Activated CD8-positive, alpha-beta memory T cell treated with anti-CD3 and anti-CD28 coated beads, Interleukin-2, amount 50 U/mL, for 24 hours (primary cell): ENCODE measurements around the gene FOXO1.

Experiments used
- DNase-seq: peaks from one replicate; pipeline ENCODE4 v3.0.0-alpha.2; 2020; ENCODE audit errors: extremely low read depth

The FOXO1 gene

GRCh38 chr13:40578055-40578454 is 88.4 kb downstream of the FOXO1 start:
- DNase-seq: no peak

- DNase-seq: no peak
These were observed 90.1 kb downstream of the FOXO1 start for GRCh38 chr13:40576369-40576768.

- no peak for DNase-seq
These were observed 93.5 kb downstream of the FOXO1 start for GRCh38 chr13:40572961-40573360.

- no peak for DNase-seq
These were observed 95.0 kb downstream of the FOXO1 start for GRCh38 chr13:40571338-40571963.

- no peak for DNase-seq
These were observed 95.5 kb downstream of the FOXO1 start for GRCh38 chr13:40570930-40571329.

GRCh38 chr13:40569024-40569350 is 97.5 kb downstream of the FOXO1 start:
- no peak for DNase-seq

- no peak for DNase-seq
These were observed 98.0 kb downstream of the FOXO1 start for GRCh38 chr13:40568246-40569023.

- DNase-seq: no peak
These were observed 99.6 kb downstream of the FOXO1 start for GRCh38 chr13:40566811-40567210.

GRCh38 chr13:40565282-40566148 is 100.9 kb downstream of the FOXO1 start:
- no peak for DNase-seq

GRCh38 chr13:40564342-40565001 is 102.0 kb downstream of the FOXO1 start:
- DNase-seq: no peak

- no peak for DNase-seq
These were observed 102.9 kb downstream of the FOXO1 start for GRCh38 chr13:40563350-40564125.

GRCh38 chr13:40562975-40563349 is 103.5 kb downstream of the FOXO1 start:
- no peak for DNase-seq

- DNase-seq: no peak
These were observed 106.5 kb downstream of the FOXO1 start for GRCh38 chr13:40559915-40560314.

GRCh38 chr13:40558656-40559055 is 107.8 kb downstream of the FOXO1 start:
- DNase-seq: no peak

GRCh38 chr13:40556453-40556852 is 110.0 kb downstream of the FOXO1 start:
- DNase-seq: no peak

- no peak for DNase-seq
These were observed 113.1 kb downstream of the FOXO1 start for GRCh38 chr13:40553356-40553755.

- DNase-seq: no peak
These were observed 113.5 kb downstream of the FOXO1 start for GRCh38 chr13:40552895-40553294.

GRCh38 chr13:40550130-40550529 is 116.3 kb downstream of the FOXO1 start:
- DNase-seq: no peak

GRCh38 chr13:40549500-40550094 is 116.8 kb downstream of the FOXO1 start:
- DNase-seq: no peak

- DNase-seq: no peak
These were observed 118.7 kb downstream of the FOXO1 start for GRCh38 chr13:40547591-40548315.
